GM23338 (cell line): ENCODE measurements around the gene LRRC3. TPM values are rescaled to one million over a fixed set of nuclear protein-coding genes. Genes with fewer than 3 reads are reported as not detected.

Experiments
- ATAC-seq: fragments of 200-7000 bp; cut with Tn5 transposase; 3 replicates; pipeline ENCODE4 v1.9.1; 2020
- DNase-seq: peaks from one replicate; pipeline ENCODE4 v3.0.0-alpha.2; 2015; ENCODE audit warnings: low spot score
- H2AFZ ChIP-seq: fragments of 200-600 bp; sonication (generic); 2 replicates; pipeline ENCODE4 v1.8.0; 2016; ENCODE audit warnings: antibody characterized with exemption, mild to moderate bottlenecking, moderate library complexity
- H3F3A ChIP-seq: fragments of 200-600 bp; sonication (generic); replicated peaks from 2 replicates; pipeline ENCODE4 v1.8.0; 2017; ENCODE audit warnings: antibody characterized with exemption, mixed run types, low read depth
- H3K27ac ChIP-seq: fragments of 200-600 bp; sonication (generic); 2 replicates; pipeline ENCODE4 v1.6.1; 2016; ENCODE audit warnings: low read depth
- H3K27me3 ChIP-seq: fragments of 200-600 bp; sonication (generic); 2 replicates; pipeline ENCODE4 v1.8.0; 2016; ENCODE audit warnings: mild to moderate bottlenecking, mixed run types, moderate library complexity; ENCODE audit not compliant: insufficient read depth
- H3K36me3 ChIP-seq: fragments of 200-600 bp; sonication (generic); 2 replicates; pipeline ENCODE4 v1.8.0; 2016; ENCODE audit warnings: mild to moderate bottlenecking; ENCODE audit not compliant: insufficient read depth
- H3K4me1 ChIP-seq: fragments of 200-600 bp; sonication (generic); 2 replicates; pipeline ENCODE4 v1.8.0; 2016; ENCODE audit warnings: mild to moderate bottlenecking, moderate library complexity; ENCODE audit not compliant: insufficient read depth
- H3K4me2 ChIP-seq: fragments of 200-600 bp; sonication (generic); 2 replicates; pipeline ENCODE4 v1.7.1; 2017; ENCODE audit warnings: mixed run types
- H3K4me3 ChIP-seq: fragments of 200-600 bp; sonication (generic); 2 replicates; pipeline ENCODE4 v1.6.1; 2016; ENCODE audit warnings: mixed run types
- H3K79me2 ChIP-seq: fragments of 200-600 bp; sonication (generic); replicated peaks from 2 replicates; pipeline ENCODE4 v1.8.0; 2017; ENCODE audit warnings: mild to moderate bottlenecking; ENCODE audit not compliant: insufficient read depth
- H3K9me2 ChIP-seq: fragments of 200-600 bp; sonication (generic); 2 replicates; pipeline ENCODE4 v1.8.0; 2017; ENCODE audit not compliant: insufficient read depth
- H4K20me1 ChIP-seq: fragments of 200-600 bp; sonication (generic); replicated peaks from 2 replicates; pipeline ENCODE4 v1.8.0; 2017; ENCODE audit warnings: mild to moderate bottlenecking; ENCODE audit not compliant: insufficient read depth
- H3K27ac Mint-ChIP-seq: 2 replicates; pipeline ENCODE4 v1.8.0; 2020; ENCODE audit warnings: inconsistent platforms, mild to moderate bottlenecking, moderate library complexity, mixed read lengths
- H3K27me3 Mint-ChIP-seq: 3 replicates; pipeline ENCODE4 v1.8.0; 2022; ENCODE audit warnings: low read depth, mild to moderate bottlenecking, moderate library complexity, mixed read lengths, inconsistent platforms; ENCODE audit not compliant: insufficient read depth, poor library complexity
- H3K36me3 Mint-ChIP-seq: 3 replicates; pipeline ENCODE4 v1.8.0; 2021; ENCODE audit warnings: low read depth, mild to moderate bottlenecking, inconsistent platforms, moderate library complexity, mixed read lengths
- H3K4me1 Mint-ChIP-seq: 3 replicates; pipeline ENCODE4 v1.8.0; 2020; ENCODE audit warnings: mild to moderate bottlenecking, inconsistent platforms, mixed read lengths
- H3K4me3 Mint-ChIP-seq: 3 replicates; pipeline ENCODE4 v1.8.0; 2021; ENCODE audit warnings: moderate library complexity, mild to moderate bottlenecking, inconsistent platforms, mixed read lengths
- H3K9me3 Mint-ChIP-seq: 3 replicates; pipeline ENCODE4 v1.8.0; 2020; ENCODE audit warnings: moderate library complexity, mild to moderate bottlenecking, inconsistent platforms, mixed read lengths
- CREB1 ChIP-seq: fragments of 250-450 bp; sonication (Bioruptor Pico); IDR thresholded peaks from 2 replicates; pipeline ENCODE4 v1.5.0; 2020; ENCODE audit warnings: low read depth, mild to moderate bottlenecking, moderate library complexity
- EZH2 ChIP-seq: fragments of 200-600 bp; sonication (generic); IDR thresholded peaks from one replicate; pipeline ENCODE4 v1.8.0; 2017; ENCODE audit warnings: antibody characterized with exemption, mild to moderate bottlenecking, low read depth; ENCODE audit not compliant: unreplicated experiment
- JUNB ChIP-seq: IDR thresholded peaks from one replicate; pipeline ENCODE4 v1.6.1; 2016; ENCODE audit warnings: antibody characterized with exemption; ENCODE audit not compliant: unreplicated experiment
- NANOG ChIP-seq: IDR thresholded peaks from 2 replicates; pipeline ENCODE4 v1.6.1; 2016; ENCODE audit warnings: antibody characterized with exemption, borderline replicate concordance
- POLR2AphosphoS5 ChIP-seq: IDR thresholded peaks from 2 replicates; pipeline ENCODE4 v1.6.1; 2016; ENCODE audit warnings: antibody characterized with exemption, low read depth
- ZNF331 ChIP-seq: fragments of 250-450 bp; sonication (Bioruptor Pico); IDR thresholded peaks from 2 replicates; pipeline ENCODE4 v1.5.0; 2020; ENCODE audit warnings: low read depth, mild to moderate bottlenecking, moderate library complexity
- polyA plus RNA-seq: library from polyadenylated mRNA; unstranded; fragments of >200 nt; fragmentation: Nextera tagmentation; extraction: Ambion mirVana; gene quantifications from 2 replicates; pipeline ENCODE4 v1.2.1, GENCODE V29; 2016
- total RNA-seq: library from RNA; depleted of rRNA; stranded (reverse); fragments of >200 nt; shearing (Covaris generic); gene quantifications from 2 replicates; pipeline ENCODE4 v1.2.3, GENCODE V29; 2014
- TF ChIP-seq, protein P1 (sequence below): fragments of 250-450 bp; sonication (Bioruptor Pico); IDR thresholded peaks from 2 replicates; pipeline ENCODE4 v1.5.0; 2020; ENCODE audit warnings: mild to moderate bottlenecking, moderate library complexity
- TF ChIP-seq, protein P2 (sequence below): IDR thresholded peaks from 2 replicates; pipeline ENCODE4 v1.6.1; 2016; ENCODE audit warnings: antibody characterized with exemption

Gene LRRC3
- total and polyA plus RNA-seq, 2 experiments from 2014 or later = 0.95 to 6.8 TPM

DNA sequence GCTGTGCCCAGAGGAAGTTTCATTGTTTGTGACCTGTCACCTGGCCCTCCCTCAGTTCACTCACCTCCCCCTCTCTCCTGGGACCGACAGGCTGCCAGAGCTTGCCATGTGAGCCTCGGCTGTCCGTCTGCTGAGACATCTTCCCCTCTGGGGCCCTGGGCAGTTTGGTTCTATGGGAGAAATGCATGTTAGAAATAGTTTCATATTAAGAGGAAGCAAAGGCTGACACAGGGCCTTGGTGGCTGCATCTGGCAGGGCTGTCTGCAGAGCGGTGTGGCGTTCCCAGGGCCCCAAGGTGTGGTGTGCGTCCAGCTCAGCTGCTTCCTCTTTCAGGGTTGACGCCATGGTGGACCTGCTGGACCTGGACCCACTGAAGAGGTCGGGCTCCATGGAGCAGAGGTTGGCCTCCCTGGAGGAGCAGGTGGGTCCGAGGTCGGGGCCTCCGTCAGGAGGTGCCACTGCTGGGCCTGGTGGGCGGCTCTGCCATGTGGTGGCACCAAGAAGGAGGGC lies 31.9 kb upstream of the LRRC3 start (continued):
- TF ChIP-seq, protein P1, sequence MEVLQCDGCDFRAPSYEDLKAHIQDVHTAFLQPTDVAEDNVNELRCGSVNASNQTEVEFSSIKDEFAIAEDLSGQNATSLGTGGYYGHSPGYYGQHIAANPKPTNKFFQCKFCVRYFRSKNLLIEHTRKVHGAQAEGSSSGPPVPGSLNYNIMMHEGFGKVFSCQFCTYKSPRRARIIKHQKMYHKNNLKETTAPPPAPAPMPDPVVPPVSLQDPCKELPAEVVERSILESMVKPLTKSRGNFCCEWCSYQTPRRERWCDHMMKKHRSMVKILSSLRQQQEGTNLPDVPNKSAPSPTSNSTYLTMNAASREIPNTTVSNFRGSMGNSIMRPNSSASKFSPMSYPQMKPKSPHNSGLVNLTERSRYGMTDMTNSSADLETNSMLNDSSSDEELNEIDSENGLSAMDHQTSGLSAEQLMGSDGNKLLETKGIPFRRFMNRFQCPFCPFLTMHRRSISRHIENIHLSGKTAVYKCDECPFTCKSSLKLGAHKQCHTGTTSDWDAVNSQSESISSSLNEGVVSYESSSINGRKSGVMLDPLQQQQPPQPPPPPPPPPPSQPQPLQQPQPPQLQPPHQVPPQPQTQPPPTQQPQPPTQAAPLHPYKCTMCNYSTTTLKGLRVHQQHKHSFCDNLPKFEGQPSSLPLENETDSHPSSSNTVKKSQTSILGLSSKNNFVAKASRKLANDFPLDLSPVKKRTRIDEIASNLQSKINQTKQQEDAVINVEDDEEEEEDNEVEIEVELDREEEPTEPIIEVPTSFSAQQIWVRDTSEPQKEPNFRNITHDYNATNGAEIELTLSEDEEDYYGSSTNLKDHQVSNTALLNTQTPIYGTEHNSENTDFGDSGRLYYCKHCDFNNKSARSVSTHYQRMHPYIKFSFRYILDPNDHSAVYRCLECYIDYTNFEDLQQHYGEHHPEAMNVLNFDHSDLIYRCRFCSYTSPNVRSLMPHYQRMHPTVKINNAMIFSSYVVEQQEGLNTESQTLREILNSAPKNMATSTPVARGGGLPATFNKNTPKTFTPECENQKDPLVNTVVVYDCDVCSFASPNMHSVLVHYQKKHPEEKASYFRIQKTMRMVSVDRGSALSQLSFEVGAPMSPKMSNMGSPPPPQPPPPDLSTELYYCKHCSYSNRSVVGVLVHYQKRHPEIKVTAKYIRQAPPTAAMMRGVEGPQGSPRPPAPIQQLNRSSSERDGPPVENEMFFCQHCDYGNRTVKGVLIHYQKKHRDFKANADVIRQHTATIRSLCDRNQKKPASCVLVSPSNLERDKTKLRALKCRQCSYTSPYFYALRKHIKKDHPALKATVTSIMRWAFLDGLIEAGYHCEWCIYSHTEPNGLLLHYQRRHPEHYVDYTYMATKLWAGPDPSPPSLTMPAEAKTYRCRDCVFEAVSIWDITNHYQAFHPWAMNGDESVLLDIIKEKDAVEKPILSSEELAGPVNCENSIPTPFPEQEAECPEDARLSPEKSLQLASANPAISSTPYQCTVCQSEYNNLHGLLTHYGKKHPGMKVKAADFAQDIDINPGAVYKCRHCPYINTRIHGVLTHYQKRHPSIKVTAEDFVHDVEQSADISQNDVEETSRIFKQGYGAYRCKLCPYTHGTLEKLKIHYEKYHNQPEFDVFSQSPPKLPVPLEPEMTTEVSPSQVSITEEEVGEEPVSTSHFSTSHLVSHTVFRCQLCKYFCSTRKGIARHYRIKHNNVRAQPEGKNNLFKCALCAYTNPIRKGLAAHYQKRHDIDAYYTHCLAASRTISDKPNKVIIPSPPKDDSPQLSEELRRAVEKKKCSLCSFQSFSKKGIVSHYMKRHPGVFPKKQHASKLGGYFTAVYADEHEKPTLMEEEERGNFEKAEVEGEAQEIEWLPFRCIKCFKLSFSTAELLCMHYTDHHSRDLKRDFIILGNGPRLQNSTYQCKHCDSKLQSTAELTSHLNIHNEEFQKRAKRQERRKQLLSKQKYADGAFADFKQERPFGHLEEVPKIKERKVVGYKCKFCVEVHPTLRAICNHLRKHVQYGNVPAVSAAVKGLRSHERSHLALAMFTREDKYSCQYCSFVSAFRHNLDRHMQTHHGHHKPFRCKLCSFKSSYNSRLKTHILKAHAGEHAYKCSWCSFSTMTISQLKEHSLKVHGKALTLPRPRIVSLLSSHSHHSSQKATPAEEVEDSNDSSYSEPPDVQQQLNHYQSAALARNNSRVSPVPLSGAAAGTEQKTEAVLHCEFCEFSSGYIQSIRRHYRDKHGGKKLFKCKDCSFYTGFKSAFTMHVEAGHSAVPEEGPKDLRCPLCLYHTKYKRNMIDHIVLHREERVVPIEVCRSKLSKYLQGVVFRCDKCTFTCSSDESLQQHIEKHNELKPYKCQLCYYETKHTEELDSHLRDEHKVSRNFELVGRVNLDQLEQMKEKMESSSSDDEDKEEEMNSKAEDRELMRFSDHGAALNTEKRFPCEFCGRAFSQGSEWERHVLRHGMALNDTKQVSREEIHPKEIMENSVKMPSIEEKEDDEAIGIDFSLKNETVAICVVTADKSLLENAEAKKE (CRISPR knock-in tag) = no peak
- no peak for TF ChIP-seq POLR2AphosphoS5

DNA sequence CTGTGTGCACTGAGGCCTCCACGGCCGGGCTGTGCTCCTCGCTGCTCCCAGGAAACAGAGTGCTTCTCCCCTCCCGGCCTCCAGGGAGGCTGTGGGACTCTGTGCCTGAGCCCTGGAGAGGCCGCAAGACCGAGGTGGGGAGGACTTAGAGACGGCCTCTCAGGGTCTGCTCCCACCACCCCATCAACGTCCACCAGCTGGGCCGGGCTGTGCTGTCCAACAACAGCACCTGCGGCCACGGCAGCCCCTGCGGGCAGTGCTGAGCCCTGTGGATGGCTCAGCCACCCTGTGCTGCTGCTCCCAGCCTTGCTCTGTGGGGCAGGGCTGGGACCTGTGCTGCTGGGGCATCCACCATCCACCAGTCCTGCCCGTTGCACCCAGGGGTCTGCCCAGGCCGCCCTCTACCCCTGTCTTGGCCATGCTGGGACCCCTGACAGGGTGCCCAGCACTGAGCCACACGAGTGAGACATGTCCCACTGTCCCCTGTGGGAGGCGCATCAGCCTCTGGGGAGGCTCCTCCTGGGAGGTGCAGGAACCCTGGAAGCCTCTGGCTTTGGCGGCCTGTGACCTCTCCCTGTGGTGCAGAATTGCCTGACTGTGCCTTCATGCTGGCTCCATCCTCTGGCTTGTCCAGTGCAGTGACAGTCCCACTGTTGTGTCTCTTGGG lies 31.2 kb upstream of the LRRC3 start:
- Histone ChIP-seq H3K36me3 (no peaks in the 10 kb centered on the region), H4K20me1 (no peaks in the 10 kb centered on the region), H3K4me3 (no peak overlapping the region), H3K79me2 (no peaks in the 10 kb centered on the region), H3K27ac (no peak overlapping the region), H3K9me2 (no peaks in the 10 kb centered on the region), H2AFZ (no peak overlapping the region), H3K27me3 (no peaks in the 10 kb centered on the region), H3K4me2 (no peak overlapping the region), H3F3A (no peaks in the 10 kb centered on the region), H3K4me1 (no peaks in the 10 kb centered on the region)
- peaks cover 12% of the 10 kb centered on the region for H3K9me3 Mint-ChIP-seq
- no peak overlapping the region for H3K27ac Mint-ChIP-seq
- peaks cover 9% of the 10 kb centered on the region for H3K36me3 Mint-ChIP-seq
- ATAC-seq (no peak), DNase-seq (no peak)
- peaks cover 7% of the 10 kb centered on the region for H3K27me3 Mint-ChIP-seq
- H3K4me1 Mint-ChIP-seq = peaks cover 3% of the 10 kb centered on the region; the same call in 1 of the 3 replicates
- no peak overlapping the region for H3K4me3 Mint-ChIP-seq
- TF ChIP-seq EZH2 = no peak
- TF ChIP-seq, protein P2, sequence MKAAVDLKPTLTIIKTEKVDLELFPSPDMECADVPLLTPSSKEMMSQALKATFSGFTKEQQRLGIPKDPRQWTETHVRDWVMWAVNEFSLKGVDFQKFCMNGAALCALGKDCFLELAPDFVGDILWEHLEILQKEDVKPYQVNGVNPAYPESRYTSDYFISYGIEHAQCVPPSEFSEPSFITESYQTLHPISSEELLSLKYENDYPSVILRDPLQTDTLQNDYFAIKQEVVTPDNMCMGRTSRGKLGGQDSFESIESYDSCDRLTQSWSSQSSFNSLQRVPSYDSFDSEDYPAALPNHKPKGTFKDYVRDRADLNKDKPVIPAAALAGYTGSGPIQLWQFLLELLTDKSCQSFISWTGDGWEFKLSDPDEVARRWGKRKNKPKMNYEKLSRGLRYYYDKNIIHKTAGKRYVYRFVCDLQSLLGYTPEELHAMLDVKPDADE = no peak
- TF ChIP-seq JUNB = no peak
- TF ChIP-seq POLR2AphosphoS5 = no peak
- TF ChIP-seq ZNF331 (CRISPR knock-in tag) = no peak
- TF ChIP-seq, protein P1 (CRISPR knock-in tag) = no peak
- TF ChIP-seq NANOG = no peak
- TF ChIP-seq CREB1 (CRISPR knock-in tag) = no peak
